ENCODE measurements around the gene SNTG2.
"Not testable (repeated sequence)": the region's sequence is repeated elsewhere in the genome, so short reads cannot be mapped to it uniquely, and the experiment has no call there.

SNTG2 gene

GRCh38 chr2:1055014-1055595, 104.5 kb downstream of the SNTG2 start:
- no peak for DNase-seq

GRCh38 chr2:1060372-1060771, 109.7 kb downstream of the SNTG2 start:
- no peak for DNase-seq

GRCh38 chr2:1060987-1061386, 110.3 kb downstream of the SNTG2 start:
- DNase-seq: no peak

DNA sequence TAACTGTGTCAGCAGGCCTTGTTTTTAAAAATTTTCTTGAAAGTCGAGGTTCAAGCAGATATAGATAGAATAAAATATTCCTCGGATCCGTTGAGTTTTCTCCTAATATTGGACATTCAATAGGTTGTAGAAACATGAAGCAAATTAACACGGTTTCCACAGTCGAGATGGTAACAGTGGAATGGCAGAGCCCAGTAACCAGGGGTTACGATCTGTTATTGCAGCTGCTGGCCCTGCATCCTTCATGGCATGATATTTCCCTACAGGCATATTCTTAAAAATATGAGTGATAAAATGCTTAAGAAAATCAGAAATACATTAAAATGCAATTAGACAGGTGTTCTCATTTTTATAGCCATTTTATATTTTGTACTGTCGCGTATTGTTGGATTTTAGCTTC, 117.6 kb downstream of the SNTG2 start:
- no peak for DNase-seq

- no peak for DNase-seq
Observed at GRCh38 chr2:1068822-1069221, 118.2 kb downstream of the SNTG2 start.

GRCh38 chr2:1069847-1070246, 119.2 kb downstream of the SNTG2 start:
- DNase-seq: no peak

GRCh38 chr2:1070601-1071000, 120.0 kb downstream of the SNTG2 start:
- DNase-seq: no peak

DNA sequence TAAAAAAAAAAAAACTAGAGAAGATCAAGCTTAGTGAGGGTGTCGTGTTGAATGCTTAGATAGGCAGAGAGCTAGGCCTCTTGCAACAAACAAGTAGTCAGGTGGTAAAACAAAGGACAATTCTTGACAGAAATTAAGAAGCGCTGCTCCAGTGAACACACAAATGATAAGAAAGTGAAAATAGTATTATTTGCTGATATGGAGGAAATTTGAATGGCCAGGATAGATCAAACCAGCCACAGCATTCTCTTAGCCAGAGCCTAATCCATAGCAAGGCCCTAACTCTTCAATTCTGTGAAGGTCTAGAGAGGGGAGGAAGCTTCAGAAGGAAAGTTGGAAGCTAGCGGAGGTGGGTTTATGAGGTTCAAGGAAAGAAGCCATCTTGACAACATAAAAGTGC, 121.0 kb downstream of the SNTG2 start:
- DNase-seq: no peak

DNA sequence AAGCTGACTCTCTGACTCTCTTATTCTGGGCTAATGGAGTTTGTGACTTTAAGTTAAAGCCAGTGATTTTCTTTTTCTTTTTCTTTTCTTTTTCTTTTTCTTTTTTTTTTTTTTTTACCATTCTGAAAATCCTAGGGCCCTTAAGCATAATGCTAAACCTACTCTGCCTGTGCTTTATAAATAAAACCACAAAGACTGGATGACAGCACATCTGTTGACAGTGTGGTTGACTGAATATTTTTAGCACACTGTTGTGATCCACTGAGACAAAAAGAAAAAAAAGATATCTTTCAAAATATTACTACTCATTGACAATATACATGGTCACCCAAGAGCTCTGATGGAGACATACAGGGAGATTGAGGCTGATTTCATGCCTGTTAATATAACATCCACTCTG, 121.6 kb downstream of the SNTG2 start:
- no peak for DNase-seq

GRCh38 chr2:1077911-1078310, 127.3 kb downstream of the SNTG2 start:
- no peak for DNase-seq

- DNase-seq: no peak
Observed at GRCh38 chr2:1078326-1078725, 127.7 kb downstream of the SNTG2 start.

- no peak for DNase-seq
Observed at GRCh38 chr2:1079873-1080799, 129.5 kb downstream of the SNTG2 start.

- DNase-seq: no peak
Observed at GRCh38 chr2:1081451-1082225, 131.0 kb downstream of the SNTG2 start.

GRCh38 chr2:1082456-1083205, 132.0 kb downstream of the SNTG2 start:
- DNase-seq: no peak

GRCh38 chr2:1088192-1088860, 137.7 kb downstream of the SNTG2 start:
- no peak for DNase-seq

DNA sequence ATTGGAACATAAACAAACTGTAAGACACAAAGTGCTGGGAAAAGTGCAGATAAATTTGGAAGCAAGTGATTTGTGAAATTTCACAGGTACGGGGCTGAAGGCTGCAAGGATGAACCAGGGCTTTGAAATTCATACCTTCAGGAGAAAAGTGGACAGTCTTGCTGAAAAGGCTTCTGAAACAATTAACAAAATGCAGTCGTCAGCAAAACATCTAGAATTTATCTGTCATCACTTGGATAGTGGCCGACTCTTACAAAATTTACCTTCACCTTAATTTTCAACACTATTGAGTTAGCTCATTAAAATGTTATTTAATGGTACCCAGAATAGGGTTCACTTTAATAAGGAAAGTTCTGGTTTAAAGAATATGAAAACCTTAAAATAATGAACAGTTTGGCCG, 138.3 kb downstream of the SNTG2 start:
- DNase-seq: no peak

GRCh38 chr2:1091895-1092585, 141.4 kb downstream of the SNTG2 start:
- DNase-seq: no peak

DNA sequence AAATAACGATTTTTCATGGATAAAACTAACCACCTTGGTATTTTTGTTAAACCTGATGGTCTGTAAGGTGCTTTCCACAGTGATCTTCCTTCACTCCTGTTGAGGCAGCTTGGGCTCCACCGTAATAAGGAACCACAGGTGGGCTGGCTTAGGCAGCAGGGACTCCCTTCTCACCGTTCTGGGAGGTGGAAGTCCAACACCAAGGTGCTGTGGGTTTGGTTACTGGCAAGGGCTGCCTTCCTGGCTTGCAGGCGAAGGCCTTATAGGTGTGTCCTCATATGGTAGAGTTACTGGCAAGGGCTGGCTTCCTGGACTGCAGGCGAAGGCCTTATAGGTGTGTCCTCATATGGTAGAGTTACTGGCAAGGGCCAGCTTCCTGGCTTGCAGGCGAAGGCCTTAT, 143.0 kb downstream of the SNTG2 start:
- not testable (repeated sequence) for DNase-seq

- no peak for DNase-seq
Observed at GRCh38 chr2:1097101-1097500, 146.5 kb downstream of the SNTG2 start.

DNA sequence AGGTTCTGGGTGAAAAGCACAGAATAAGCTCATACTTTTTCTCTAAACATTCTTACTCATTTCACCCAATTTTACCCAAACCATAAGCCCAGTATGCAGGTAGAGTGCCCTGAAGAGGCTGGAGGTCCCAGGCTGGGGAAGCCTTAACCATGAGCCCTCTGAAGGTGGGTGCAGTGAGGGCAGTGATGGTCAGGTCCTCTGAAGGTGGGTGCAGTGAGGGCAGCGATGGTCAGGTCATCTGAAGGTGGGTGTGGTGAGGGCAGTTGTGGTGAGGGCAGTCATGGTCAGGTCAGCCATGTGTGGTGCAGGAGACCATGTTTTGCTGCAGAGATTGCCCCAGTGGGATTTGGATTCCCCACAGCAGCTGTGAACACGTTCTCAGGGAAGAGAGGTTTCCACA, 148.8 kb downstream of the SNTG2 start:
- no peak for DNase-seq

DNA sequence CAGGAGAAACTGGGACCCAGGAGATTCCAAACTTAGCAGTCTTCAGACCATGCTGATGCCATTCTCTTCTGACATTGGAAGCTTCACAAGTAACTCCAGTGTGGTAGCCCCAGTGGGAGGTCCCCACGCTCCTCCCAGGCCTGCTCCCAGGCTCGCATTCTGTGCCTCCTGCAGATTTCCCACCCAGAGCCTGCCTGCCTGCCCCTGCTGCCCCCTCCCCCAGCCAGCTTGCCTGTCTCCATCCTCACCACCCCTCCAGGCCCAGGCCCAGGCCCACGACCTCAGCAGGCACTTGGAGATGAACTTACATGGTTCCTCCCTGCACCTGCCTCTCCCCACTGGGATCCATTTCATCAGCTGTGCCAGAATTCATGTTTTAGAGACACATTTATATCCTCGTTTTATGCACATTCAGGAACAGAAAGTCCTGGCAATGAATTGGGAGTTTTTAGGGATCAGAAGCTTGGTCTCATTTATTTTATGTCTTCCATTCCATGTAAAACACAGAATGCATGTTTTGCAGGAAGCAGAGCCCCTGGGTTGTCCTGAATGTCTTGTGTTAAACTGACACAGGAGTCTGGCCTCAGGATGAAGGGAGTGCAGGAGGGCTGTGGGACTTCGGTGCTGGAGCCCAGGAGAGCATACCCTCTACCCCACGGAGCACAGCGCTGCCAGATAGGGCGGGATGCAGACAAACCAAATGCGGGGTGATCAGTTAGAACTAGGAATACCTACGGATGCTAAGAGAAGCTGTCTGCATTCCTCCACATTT, 150.5 kb downstream of the SNTG2 start:
- DNase-seq: no peak

Data from NCI-H345 (cell line).